ENCODE results near the gene TNNT2.
A peak's percentile ranks its signal among the peaks of the same experiment; 100 is the strongest.

Gene TNNT2

GRCh38 chr1:201358596-201358995, 18.9 kb downstream of the TNNT2 start:
- DNase-seq (ENCODE audit: insufficient read length, low spot score) (no peak), FAIRE-seq (no peak)

GRCh38 chr1:201357636-201358348, 19.7 kb downstream of the TNNT2 start:
- no peak for FAIRE-seq
- DNase-seq (ENCODE audit: insufficient read length, low spot score) = no peak

- DNase-seq (ENCODE audit: insufficient read length, low spot score) (no peak), FAIRE-seq (no peak)
Observed at GRCh38 chr1:201357211-201357610, 20.3 kb downstream of the TNNT2 start.

- no peak for FAIRE-seq
- no peak for DNase-seq (ENCODE audit: insufficient read length, low spot score)
Observed at GRCh38 chr1:201356701-201357100, 20.8 kb downstream of the TNNT2 start.

GRCh38 chr1:201356236-201356635, 21.2 kb downstream of the TNNT2 start:
- DNase-seq (ENCODE audit: insufficient read length, low spot score) (no peak), FAIRE-seq (no peak)

- FAIRE-seq (no peak), DNase-seq (ENCODE audit: insufficient read length, low spot score) (no peak)
Observed at GRCh38 chr1:201355471-201355870, 22.0 kb downstream of the TNNT2 start.

GRCh38 chr1:201354901-201355295, 22.6 kb downstream of the TNNT2 start:
- FAIRE-seq = no peak

GRCh38 chr1:201354151-201354900, 23.2 kb downstream of the TNNT2 start:
- FAIRE-seq (no peak), DNase-seq (ENCODE audit: insufficient read length, low spot score) (no peak)

More at GRCh38 chr1:201354901-201355295, 22.6 kb downstream of the TNNT2 start:
- DNase-seq (ENCODE audit: insufficient read length, low spot score) = no peak

- FAIRE-seq = no peak
- DNase-seq (ENCODE audit: insufficient read length, low spot score) = no peak
Observed at GRCh38 chr1:201353186-201353940, 24.1 kb downstream of the TNNT2 start.

GRCh38 chr1:201351617-201352016, 25.9 kb downstream of the TNNT2 start:
- FAIRE-seq = no peak
- no peak for DNase-seq (ENCODE audit: insufficient read length, low spot score)

GRCh38 chr1:201350884-201351283, 26.6 kb downstream of the TNNT2 start:
- DNase-seq (ENCODE audit: insufficient read length, low spot score) = no peak
- FAIRE-seq = no peak

- DNase-seq (ENCODE audit: insufficient read length, low spot score) (no peak), FAIRE-seq (no peak)
Observed at GRCh38 chr1:201350361-201350725, 27.1 kb downstream of the TNNT2 start.

- FAIRE-seq (no peak), DNase-seq (ENCODE audit: insufficient read length, low spot score) (no peak)
Observed at GRCh38 chr1:201349092-201349491, 28.4 kb downstream of the TNNT2 start.

- peak; percentile 11 for FAIRE-seq
- DNase-seq (ENCODE audit: insufficient read length, low spot score) = peak; percentile 52
Observed at GRCh38 chr1:201348211-201348566, 29.3 kb downstream of the TNNT2 start.

GRCh38 chr1:201347498-201348210, 29.8 kb downstream of the TNNT2 start:
- no peak for FAIRE-seq

GRCh38 chr1:201346987-201347386, 30.5 kb downstream of the TNNT2 start:
- DNase-seq (ENCODE audit: insufficient read length, low spot score) (no peak), FAIRE-seq (no peak)

More at GRCh38 chr1:201347498-201348210, 29.8 kb downstream of the TNNT2 start:
- DNase-seq (ENCODE audit: insufficient read length, low spot score) = no peak

- FAIRE-seq = no peak
Observed at GRCh38 chr1:201346337-201346939, 31.0 kb downstream of the TNNT2 start.

GRCh38 chr1:201345081-201345355, 32.5 kb downstream of the TNNT2 start:
- DNase-seq (ENCODE audit: insufficient read length, low spot score) = no peak
- FAIRE-seq = no peak

More at GRCh38 chr1:201346337-201346939, 31.0 kb downstream of the TNNT2 start:
- no peak for DNase-seq (ENCODE audit: insufficient read length, low spot score)

- FAIRE-seq = no peak
- DNase-seq (ENCODE audit: insufficient read length, low spot score) = no peak
Observed at GRCh38 chr1:201344206-201345080, 33.0 kb downstream of the TNNT2 start.

- DNase-seq (ENCODE audit: insufficient read length, low spot score) = no peak
- no peak for FAIRE-seq
Observed at GRCh38 chr1:201341377-201341776, 36.1 kb downstream of the TNNT2 start.
